T-helper 2 cell treated with Interferon-gamma antibody and Interleukin-4, amounts not matched to agents 100 ng/mL and 5 ng/mL, for 36 hours (primary cell): Measurements from ENCODE around the gene RPAP3. TPM values are rescaled to one million over a fixed set of nuclear protein-coding genes. Genes with fewer than 3 reads are reported as not detected.

Experiments
- intact Hi-C: fragments of 100-400 bp; cut with micrococcal nuclease; formaldehyde crosslinking; loops from one replicate; pipeline ENCODE4 v1.15.1; 2023
- total RNA-seq: library from RNA; stranded (reverse); gene quantifications from 2 replicates; pipeline ENCODE4 v1.2.3, GENCODE V29; 2022

RPAP3 gene
- total RNA-seq, 1 donor from 2014 or later, result 45.1 TPM

GRCh38 chr12:47722136-47722834 lies 16.5 kb upstream of the RPAP3 start:
- intact Hi-C loops, result no loop called here

- intact Hi-C loops, result no loop called here
These were observed 15.7 kb upstream of the RPAP3 start for GRCh38 chr12:47721431-47721973.

- intact Hi-C loops, result no loop called here
These were observed 12.7 kb upstream of the RPAP3 start for GRCh38 chr12:47718531-47718930.

- intact Hi-C loops, result no loop called here
These were observed 11.8 kb upstream of the RPAP3 start for GRCh38 chr12:47717443-47718193.

- intact Hi-C loops, result no loop called here
These were observed 11.2 kb upstream of the RPAP3 start for GRCh38 chr12:47717046-47717442.

GRCh38 chr12:47715877-47716548 lies 10.2 kb upstream of the RPAP3 start:
- intact Hi-C loops, result loop anchor here (1.0 to 2.0 kb wide), 7 partner anchors 10 to 449 kb away; partner anchors contain the start of gene RPAP3

GRCh38 chr12:47715393-47715876 lies 9.6 kb upstream of the RPAP3 start:
- intact Hi-C loops, result loop anchor here (1.0 to 2.0 kb wide), 7 partner anchors 9 to 450 kb away; partner anchors contain the start of gene RPAP3

- intact Hi-C loops, result loop anchor here (1.0 to 2.0 kb wide), 7 partner anchors 9 to 450 kb away; partner anchors contain the start of gene RPAP3
These were observed 9.1 kb upstream of the RPAP3 start for GRCh38 chr12:47714826-47715386.

GRCh38 chr12:47712171-47712570 lies 6.3 kb upstream of the RPAP3 start:
- intact Hi-C loops, result no loop called here

GRCh38 chr12:47711448-47711847 lies 5.6 kb upstream of the RPAP3 start:
- intact Hi-C loops, result no loop called here

- intact Hi-C loops, result no loop called here
These were observed 4.4 kb upstream of the RPAP3 start for GRCh38 chr12:47710278-47710677.

GRCh38 chr12:47709671-47710070 lies 3.8 kb upstream of the RPAP3 start:
- intact Hi-C loops, result loop anchor here (5.0 to 10.0 kb wide), 9 partner anchors 57 to 1492 kb away; partner anchors contain the start of genes ASB8, CCDC184, SLC38A2 and TMEM106C

- intact Hi-C loops, result loop anchor here (5.0 to 10.0 kb wide), 9 partner anchors 57 to 1492 kb away; partner anchors contain the start of genes ASB8, CCDC184, SLC38A2 and TMEM106C
These were observed 3.4 kb upstream of the RPAP3 start for GRCh38 chr12:47709237-47709636.

- intact Hi-C loops, result loop anchor here (2.0 to 10.0 kb wide), 12 partner anchors 56 to 1491 kb away; partner anchors contain the start of genes ASB8, CCDC184, HDAC7 and SENP1
These were observed 2.2 kb upstream of the RPAP3 start for GRCh38 chr12:47707905-47708543.

GRCh38 chr12:47707355-47707754 lies 1.5 kb upstream of the RPAP3 start:
- intact Hi-C loops, result loop anchor here (2.0 to 10.0 kb wide), 12 partner anchors 55 to 1490 kb away; partner anchors contain the start of genes ASB8, CCDC184, HDAC7 and SENP1

- intact Hi-C loops, result loop anchor here (5.0 to 10.0 kb wide), 9 partner anchors 53 to 1488 kb away; partner anchors contain the start of genes ASB8, CCDC184, SLC38A2 and TMEM106C
These were observed 633 bp downstream of the RPAP3 start for GRCh38 chr12:47705229-47705565.

GRCh38 chr12:47704719-47705118 lies 1.1 kb downstream of the RPAP3 start:
- intact Hi-C loops, result loop anchor here (5.0 to 10.0 kb wide), 9 partner anchors 52 to 1487 kb away; partner anchors contain the start of genes ASB8, CCDC184, SLC38A2 and TMEM106C

GRCh38 chr12:47700263-47700662 lies 5.6 kb downstream of the RPAP3 start:
- intact Hi-C loops, result loop anchor here (10.0 kb wide), 3 partner anchors 305 to 615 kb away; partner anchors contain the start of gene CCDC184

- intact Hi-C loops, result no loop called here
These were observed 7.2 kb downstream of the RPAP3 start for GRCh38 chr12:47698631-47699030.

- intact Hi-C loops, result no loop called here
These were observed 7.8 kb downstream of the RPAP3 start for GRCh38 chr12:47698055-47698454.
